Caco-2 (cell line): ENCODE measurements around the gene ACP7. TPM values are rescaled to one million over a fixed set of nuclear protein-coding genes. Genes with fewer than 3 reads are reported as not detected.

Source experiments
- BruUV-seq: library from RNA; stranded (reverse); fragments of 400-500 nt; replicated peaks from 2 replicates; lab custom pipeline; 2021; lab: Mats Ljungman, UMichigan
- CTCF ChIA-PET: fragments of 300-600 bp; sonication (Branson Sonifier 250); formaldehyde crosslinking; loops from one replicate; lab custom pipeline; 2022; ENCODE audit warnings: antibody characterized with exemption; lab: Charles Lee
- POLR2A ChIA-PET: fragments of 300-600 bp; sonication (Branson Sonifier 250); formaldehyde crosslinking; loops from one replicate; lab custom pipeline; 2022; ENCODE audit warnings: antibody characterized with exemption; lab: Charles Lee
- DNase-seq, 2 experiments: peaks; one replicate each; pipeline versions ENCODE4 v3.0.0 to v3.0.0-alpha.2; 2020 to 2022
- H3K27me3 ChIP-seq: replicated peaks from 2 replicates; pipeline ENCODE4 v1.6.0; 2011; ENCODE audit warnings: low read length; ENCODE audit not compliant: control insufficient read depth, insufficient read depth
- H3K36me3 ChIP-seq: 2 replicates; pipeline ENCODE4 v1.5.1; 2011; ENCODE audit warnings: low read length; ENCODE audit not compliant: control insufficient read depth, insufficient read depth
- H3K4me1 ChIP-seq: fragments of 250-450 bp; sonication (Bioruptor Pico); 2 replicates; pipeline ENCODE4 v1.5.1; 2020; ENCODE audit warnings: mild to moderate bottlenecking
- H3K4me3 ChIP-seq: 2 replicates; pipeline ENCODE4 v1.5.1; 2011; ENCODE audit warnings: low read depth, mild to moderate bottlenecking, control low read depth, low read length
- H3K9me3 ChIP-seq: fragments of 250-450 bp; sonication (Bioruptor Pico); 2 replicates; pipeline ENCODE4 v1.5.1; 2020; ENCODE audit warnings: mild to moderate bottlenecking, moderate library complexity
- H3K27ac Mint-ChIP-seq: one replicate; pipeline ENCODE4 v1.8.0; 2022; ENCODE audit warnings: mixed read lengths; ENCODE audit not compliant: unreplicated experiment
- H3K27me3 Mint-ChIP-seq: one replicate; pipeline ENCODE4 v1.8.0; 2022; ENCODE audit warnings: mixed read lengths; ENCODE audit not compliant: insufficient read depth, unreplicated experiment
- H3K36me3 Mint-ChIP-seq: one replicate; pipeline ENCODE4 v1.8.0; 2022; ENCODE audit warnings: mild to moderate bottlenecking, mixed read lengths; ENCODE audit not compliant: insufficient read depth, unreplicated experiment
- H3K4me1 Mint-ChIP-seq: one replicate; pipeline ENCODE4 v1.8.0; 2022; ENCODE audit warnings: low read depth, mixed read lengths; ENCODE audit not compliant: unreplicated experiment
- H3K4me3 Mint-ChIP-seq: one replicate; pipeline ENCODE4 v1.8.0; 2022; ENCODE audit warnings: mild to moderate bottlenecking, moderate library complexity, mixed read lengths; ENCODE audit not compliant: unreplicated experiment
- H3K9me3 Mint-ChIP-seq: one replicate; pipeline ENCODE4 v1.8.0; 2022; ENCODE audit warnings: mixed read lengths; ENCODE audit not compliant: unreplicated experiment
- intact Hi-C: fragments of 100-400 bp; cut with micrococcal nuclease; formaldehyde crosslinking; loops from one replicate; pipeline ENCODE4 v1.10.0; 2022; ENCODE audit not compliant: unreplicated experiment
- total RNA-seq: library from RNA; stranded (reverse); gene quantifications from 2 replicates; pipeline ENCODE4 v1.2.3, GENCODE V29; 2022
- TF ChIP-seq, protein P1 (sequence below), 2 experiments: fragments of 200-600 bp in 1 of 2; IDR thresholded peaks; 1 replicate in 1 of 2; 2 replicates in 1 of 2; pipeline versions ENCODE4 v1.5.1 to v1.8.0; 2011 to 2022; ENCODE audit warnings: antibody characterized with exemption in 1 of 2, control low read depth in 1 of 2, inconsistent platforms in 1 of 2, low read depth in 1 of 2, low read length in 1 of 2, mild to moderate bottlenecking in 1 of 2, moderate library complexity in 1 of 2; ENCODE audit not compliant: insufficient read depth in 1 of 2, severe bottlenecking in 1 of 2, unreplicated experiment in 1 of 2

The ACP7 gene
- total RNA-seq, 1 experiment from 2014 or later = 0.45 TPM

DNA sequence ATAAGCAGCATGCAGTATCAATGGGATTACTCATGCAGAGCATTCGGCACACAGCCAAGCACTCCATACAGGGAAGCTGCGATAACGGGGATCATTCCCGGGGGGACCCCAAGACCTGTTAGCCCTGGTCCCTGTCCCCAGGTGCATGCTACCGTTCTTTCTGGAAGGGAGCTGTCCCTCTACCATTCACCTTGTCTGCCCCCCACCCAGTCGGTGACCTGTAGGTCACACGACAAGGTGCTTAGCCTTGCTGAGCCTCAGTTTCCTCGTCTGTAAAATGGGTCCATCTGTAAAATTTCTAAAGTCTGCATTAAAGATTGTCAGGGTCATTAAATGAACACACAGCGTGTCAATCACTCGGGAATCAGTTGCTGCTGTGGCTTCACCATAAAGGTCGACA is 6.8 kb upstream of the ACP7 start:
- no peaks in the 10 kb centered on the region for H3K4me1 ChIP-seq
- BruUV-seq = no TSS peak
- no peak for DNase-seq
- H3K27ac Mint-ChIP-seq = no peak overlapping the region
- ChIA-PET CTCF (no interaction called here), POLR2A (no interaction called here)
- peaks cover 4% of the 10 kb centered on the region for H3K27me3 Mint-ChIP-seq
- intact Hi-C loops = no loop called here
- no peaks in the 10 kb centered on the region for H3K27me3 ChIP-seq
- no peak overlapping the region for H3K4me3 ChIP-seq
- no peaks in the 10 kb centered on the region for H3K36me3 Mint-ChIP-seq
- H3K9me3 ChIP-seq = no peaks in the 10 kb centered on the region
- TF ChIP-seq, protein P1, sequence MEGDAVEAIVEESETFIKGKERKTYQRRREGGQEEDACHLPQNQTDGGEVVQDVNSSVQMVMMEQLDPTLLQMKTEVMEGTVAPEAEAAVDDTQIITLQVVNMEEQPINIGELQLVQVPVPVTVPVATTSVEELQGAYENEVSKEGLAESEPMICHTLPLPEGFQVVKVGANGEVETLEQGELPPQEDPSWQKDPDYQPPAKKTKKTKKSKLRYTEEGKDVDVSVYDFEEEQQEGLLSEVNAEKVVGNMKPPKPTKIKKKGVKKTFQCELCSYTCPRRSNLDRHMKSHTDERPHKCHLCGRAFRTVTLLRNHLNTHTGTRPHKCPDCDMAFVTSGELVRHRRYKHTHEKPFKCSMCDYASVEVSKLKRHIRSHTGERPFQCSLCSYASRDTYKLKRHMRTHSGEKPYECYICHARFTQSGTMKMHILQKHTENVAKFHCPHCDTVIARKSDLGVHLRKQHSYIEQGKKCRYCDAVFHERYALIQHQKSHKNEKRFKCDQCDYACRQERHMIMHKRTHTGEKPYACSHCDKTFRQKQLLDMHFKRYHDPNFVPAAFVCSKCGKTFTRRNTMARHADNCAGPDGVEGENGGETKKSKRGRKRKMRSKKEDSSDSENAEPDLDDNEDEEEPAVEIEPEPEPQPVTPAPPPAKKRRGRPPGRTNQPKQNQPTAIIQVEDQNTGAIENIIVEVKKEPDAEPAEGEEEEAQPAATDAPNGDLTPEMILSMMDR (IDR thresholded peaks at IDR 0.05; ENCODE audit: insufficient read depth in 1 of 2, low read depth in 1 of 2, low read length in 1 of 2, severe bottlenecking in 1 of 2, unreplicated experiment in 1 of 2) = no peak
- no peaks in the 10 kb centered on the region for H3K36me3 ChIP-seq
- no peak overlapping the region for H3K4me3 Mint-ChIP-seq
- H3K9me3 Mint-ChIP-seq = no peaks in the 10 kb centered on the region
- no peaks in the 10 kb centered on the region for H3K4me1 Mint-ChIP-seq

DNA sequence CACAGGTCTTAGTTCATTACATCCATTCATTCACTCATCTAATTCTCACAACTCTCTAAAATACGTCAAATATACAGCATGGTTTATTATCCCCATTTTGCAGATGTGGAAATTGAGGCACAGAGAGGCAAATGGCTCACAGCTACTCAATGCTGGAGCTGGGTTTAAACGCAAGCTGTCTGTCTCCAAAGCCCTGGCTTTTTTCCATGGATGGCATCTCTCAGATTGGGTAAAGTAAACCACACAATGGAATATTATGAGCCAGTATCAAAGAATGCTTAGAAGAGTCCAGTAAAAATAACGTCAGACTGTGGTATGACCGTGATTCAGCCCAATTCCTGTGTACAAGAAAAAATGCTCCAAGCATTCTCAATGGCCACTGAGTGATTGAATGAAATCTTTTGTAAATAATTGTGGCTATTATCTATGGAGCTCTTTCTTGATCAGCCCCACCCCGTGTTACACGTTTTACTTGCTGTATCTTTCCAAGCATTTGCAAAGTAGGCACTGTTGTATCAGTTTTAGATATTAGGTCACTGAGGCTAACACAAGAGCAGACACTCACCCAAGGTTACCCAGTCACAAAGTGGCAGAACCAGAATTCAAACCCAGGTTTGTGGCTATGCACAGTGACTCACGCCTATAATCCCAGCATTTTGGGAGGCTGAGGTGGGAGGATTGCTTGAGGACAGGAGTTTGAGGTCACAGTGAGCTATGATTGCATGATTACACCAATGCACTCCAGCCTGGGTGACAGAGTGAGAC is 5.5 kb upstream of the ACP7 start:
- Histone ChIP-seq H3K27me3 (no peaks in the 10 kb centered on the region; the same call in 1 of the 2 replicates), H3K4me3 (no peak overlapping the region), H3K4me1 (no peaks in the 10 kb centered on the region), H3K36me3 (no peaks in the 10 kb centered on the region), H3K9me3 (no peaks in the 10 kb centered on the region)
- no peak for DNase-seq
- no peak overlapping the region for H3K4me3 Mint-ChIP-seq
- H3K27me3 Mint-ChIP-seq = peaks cover 4% of the 10 kb centered on the region
- TF ChIP-seq, protein P1 (IDR thresholded peaks at IDR 0.05; ENCODE audit: insufficient read depth in 1 of 2, low read depth in 1 of 2, low read length in 1 of 2, severe bottlenecking in 1 of 2, unreplicated experiment in 1 of 2) = no peak
- no peaks in the 10 kb centered on the region for H3K9me3 Mint-ChIP-seq
- CTCF ChIA-PET = interaction anchor here (0.6 kb wide), 1 partner anchor 24 kb away, joined by 4 read pairs; no protein-coding TSS in a partner anchor
- no TSS peak for BruUV-seq
- H3K36me3 Mint-ChIP-seq = no peaks in the 10 kb centered on the region
- POLR2A ChIA-PET = no interaction called here
- no peak overlapping the region for H3K27ac Mint-ChIP-seq
- intact Hi-C loops = no loop called here
- H3K4me1 Mint-ChIP-seq = no peaks in the 10 kb centered on the region

DNA sequence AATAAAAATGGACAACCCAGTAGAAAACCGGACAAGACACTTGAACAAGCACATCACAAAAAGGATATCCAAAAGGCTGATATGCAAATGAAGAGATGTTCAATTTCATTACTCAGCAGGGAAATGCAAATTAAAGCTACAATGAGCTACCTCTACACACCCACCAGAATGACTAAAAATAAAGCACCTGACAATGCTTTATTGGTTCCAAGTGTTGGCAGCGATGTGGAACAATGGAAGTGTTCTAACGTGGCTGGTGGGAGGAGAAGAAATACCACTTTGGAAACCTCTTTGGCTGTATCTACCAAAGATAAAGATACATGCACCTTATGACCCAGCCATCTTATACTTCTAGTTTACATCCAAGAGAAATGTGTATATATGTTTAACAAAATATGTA is 3.7 kb upstream of the ACP7 start:
- no peaks in the 10 kb centered on the region for H3K9me3 ChIP-seq
- H3K4me1 Mint-ChIP-seq = peaks cover 7% of the 10 kb centered on the region
- no peak overlapping the region for H3K27ac Mint-ChIP-seq
- intact Hi-C loops = no loop called here
- DNase-seq = no peak
- POLR2A ChIA-PET = no interaction called here
- H3K9me3 Mint-ChIP-seq = no peaks in the 10 kb centered on the region
- H3K27me3 ChIP-seq = no peaks in the 10 kb centered on the region; the same call in none of the 2 replicates
- no TSS peak for BruUV-seq
- no peaks in the 10 kb centered on the region for H3K36me3 Mint-ChIP-seq
- H3K4me1 ChIP-seq = 0 out of 2 replicates have a peak, but pooled peaks cover 5% of the 10 kb centered on the region
- CTCF ChIA-PET = interaction anchor here (0.6 kb wide), 2 partner anchors 34 to 348 kb away, joined by 3 to 4 read pairs; no protein-coding TSS in a partner anchor
- no peak overlapping the region for H3K4me3 Mint-ChIP-seq
- H3K27me3 Mint-ChIP-seq = peaks cover 11% of the 10 kb centered on the region
- TF ChIP-seq, protein P1 (IDR thresholded peaks at IDR 0.05; ENCODE audit: insufficient read depth in 1 of 2, low read depth in 1 of 2, low read length in 1 of 2, severe bottlenecking in 1 of 2, unreplicated experiment in 1 of 2) = no peak
- H3K4me3 ChIP-seq = no peak overlapping the region
- H3K36me3 ChIP-seq = no peaks in the 10 kb centered on the region
